GM12891 (cell line): ENCODE measurements around the gene COPG2. TPM values are rescaled to one million over a fixed set of nuclear protein-coding genes. Genes with fewer than 3 reads are reported as not detected.
"Not testable (repeated sequence)": the region's sequence is repeated elsewhere in the genome, so short reads cannot be mapped to it uniquely, and the experiment has no call there.

Experiments used
- DNase-seq: peaks from one replicate; pipeline ENCODE4 v3.0.0; 2011; ENCODE audit warnings: low spot score; ENCODE audit not compliant: insufficient read length
- FAIRE-seq: peaks from 2 replicates; lab custom pipeline; 2011; peaks lifted over from hg19 to GRCh38; lab: Jason Lieb, UNC
- PAX5 ChIP-seq: IDR thresholded peaks from 2 replicates; pipeline ENCODE4 v1.6.1; 2011; ENCODE audit warnings: low read length, moderate library complexity, mild to moderate bottlenecking; ENCODE audit not compliant: insufficient read depth, severe bottlenecking
- POLR2A ChIP-seq: IDR thresholded peaks from 2 replicates; pipeline ENCODE4 v1.6.1; 2011; ENCODE audit warnings: low read depth, low read length, control low read depth
- POLR2AphosphoS5 ChIP-seq: IDR thresholded peaks from 2 replicates; pipeline ENCODE4 v1.6.1; 2011; ENCODE audit warnings: low read depth, low read length, control low read depth
- POU2F2 ChIP-seq: IDR thresholded peaks from 2 replicates; pipeline ENCODE4 v1.6.1; 2011; ENCODE audit warnings: low read depth, mild to moderate bottlenecking, control low read depth, low read length, moderate library complexity
- SPI1 ChIP-seq: IDR thresholded peaks from 2 replicates; pipeline ENCODE4 v1.6.1; 2011; ENCODE audit warnings: low read depth, low read length, control low read depth
- TAF1 ChIP-seq: IDR thresholded peaks from 2 replicates; pipeline ENCODE4 v1.6.1; 2011; ENCODE audit warnings: low read depth, low read length, control low read depth
- polyA plus RNA-seq: library from polyadenylated mRNA; unstranded; fragments of >200 nt; gene quantifications from one replicate; pipeline ENCODE4 v1.2.1, GENCODE V29; 2012; ENCODE audit warnings: low read depth, missing spikeins, inconsistent platforms; ENCODE audit not compliant: missing spikeins

COPG2 gene
- polyA plus RNA-seq, result 20.3 TPM

- peak; percentile 94 for FAIRE-seq
- TF ChIP-seq TAF1 (0 out of 2 replicates have a peak, but pooled peaks have one; percentile 16), PAX5 (no peak), POLR2A (peak; percentile 54), POLR2AphosphoS5 (peak; percentile 39; the same call in 1 of the 2 replicates)
- DNase-seq, result peak; percentile 94
Observed at GRCh38 chr7:130668258-130669084, at the start of gene COPG2. Gene COPG2, minus strand, starts transcription at chr7:130668748. Its CDS starts 80 bp downstream, at chr7:130668668.

GRCh38 chr7:130712416-130712815, 43.9 kb upstream of the COPG2 start:
- TF ChIP-seq POLR2A (no peak), POLR2AphosphoS5 (no peak), TAF1 (no peak), POU2F2 (no peak), PAX5 (no peak), SPI1 (no peak)
- DNase-seq (no peak), FAIRE-seq (no peak)

- TF ChIP-seq POU2F2, result no peak
- TF ChIP-seq TAF1, result no peak
- no peak for TF ChIP-seq SPI1
- TF ChIP-seq POLR2A, result no peak
- TF ChIP-seq PAX5, result no peak
- no peak for TF ChIP-seq POLR2AphosphoS5
- FAIRE-seq, result no peak
- DNase-seq, result no peak
Observed at GRCh38 chr7:130708766-130709165, 40.2 kb upstream of the COPG2 start.

- no peak for DNase-seq
- FAIRE-seq, result no peak
- no peak for TF ChIP-seq POLR2A
- no peak for TF ChIP-seq SPI1
- no peak for TF ChIP-seq PAX5
- no peak for TF ChIP-seq POU2F2
Observed at GRCh38 chr7:130708001-130708400, 39.5 kb upstream of the COPG2 start.

- DNase-seq, result no peak
- no peak for FAIRE-seq
- no peak for TF ChIP-seq TAF1
Observed at GRCh38 chr7:130703851-130704250, 35.3 kb upstream of the COPG2 start.

GRCh38 chr7:130701650-130702049, 33.1 kb upstream of the COPG2 start:
- DNase-seq, result no peak
- no peak for FAIRE-seq
- TF ChIP-seq PAX5 (no peak), TAF1 (no peak), POLR2A (no peak)

GRCh38 chr7:130700760-130701159, 32.2 kb upstream of the COPG2 start:
- no peak for FAIRE-seq
- no peak for DNase-seq
- no peak for TF ChIP-seq POLR2AphosphoS5
- TF ChIP-seq POU2F2, result no peak
- no peak for TF ChIP-seq POLR2A
- TF ChIP-seq PAX5, result no peak
- TF ChIP-seq TAF1, result no peak
- no peak for TF ChIP-seq SPI1

- no peak for FAIRE-seq
- TF ChIP-seq SPI1 (no peak), PAX5 (no peak), TAF1 (no peak), POLR2A (no peak), POLR2AphosphoS5 (no peak), POU2F2 (no peak)
- no peak for DNase-seq
Observed at GRCh38 chr7:130699686-130700085, 31.1 kb upstream of the COPG2 start.

GRCh38 chr7:130697820-130698219, 29.3 kb upstream of the COPG2 start:
- no peak for TF ChIP-seq POLR2AphosphoS5
- TF ChIP-seq SPI1, result no peak
- TF ChIP-seq POU2F2, result no peak
- TF ChIP-seq POLR2A, result no peak
- TF ChIP-seq PAX5, result no peak
- no peak for TF ChIP-seq TAF1
- FAIRE-seq (no peak), DNase-seq (no peak)

- FAIRE-seq, result no peak
- TF ChIP-seq POU2F2, result no peak
- TF ChIP-seq PAX5, result no peak
- TF ChIP-seq POLR2A, result no peak
- no peak for TF ChIP-seq TAF1
- TF ChIP-seq POLR2AphosphoS5, result no peak
- no peak for TF ChIP-seq SPI1
- DNase-seq, result no peak
Observed at GRCh38 chr7:130695840-130696239, 27.3 kb upstream of the COPG2 start.

GRCh38 chr7:130692396-130692795, 23.8 kb upstream of the COPG2 start:
- DNase-seq, FAIRE-seq: not testable (repeated sequence)
